EH (cell line): Measurements from ENCODE around the gene SLCO4C1.

Source experiments
- DNase-seq: peaks from one replicate; pipeline ENCODE4 v3.0.0-alpha.2; 2015; ENCODE audit warnings: low read depth

The SLCO4C1 gene

GRCh38 chr5:102270036-102270435 is 26.0 kb downstream of the SLCO4C1 start:
- no peak for DNase-seq

- no peak for DNase-seq
These were observed 33.4 kb downstream of the SLCO4C1 start for GRCh38 chr5:102262688-102263087.

DNA sequence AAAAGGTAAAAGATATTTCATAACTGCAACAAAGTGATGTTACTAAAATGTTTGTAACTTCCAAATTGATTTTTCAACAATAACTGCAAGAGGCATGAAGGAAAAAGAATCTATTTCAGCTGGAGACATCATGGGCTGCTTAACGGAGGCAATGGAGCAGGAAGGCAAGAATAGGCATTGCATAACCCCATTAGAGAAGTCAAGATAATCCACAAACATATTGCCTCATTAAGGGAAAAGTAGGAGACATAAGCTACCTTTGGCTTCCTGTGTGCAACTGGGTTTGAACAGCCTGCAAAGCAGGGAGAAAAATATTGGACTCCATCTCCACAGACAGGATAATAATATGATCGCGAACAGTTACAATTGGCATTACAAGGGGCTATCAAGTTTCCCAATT is 46.7 kb downstream of the SLCO4C1 start:
- no peak for DNase-seq

GRCh38 chr5:102243213-102243612 is 52.9 kb downstream of the SLCO4C1 start:
- no peak for DNase-seq

- DNase-seq = no peak
These were observed 54.2 kb downstream of the SLCO4C1 start for GRCh38 chr5:102241809-102242421.

- DNase-seq = no peak
These were observed 64.1 kb downstream of the SLCO4C1 start for GRCh38 chr5:102231693-102232619.

DNA sequence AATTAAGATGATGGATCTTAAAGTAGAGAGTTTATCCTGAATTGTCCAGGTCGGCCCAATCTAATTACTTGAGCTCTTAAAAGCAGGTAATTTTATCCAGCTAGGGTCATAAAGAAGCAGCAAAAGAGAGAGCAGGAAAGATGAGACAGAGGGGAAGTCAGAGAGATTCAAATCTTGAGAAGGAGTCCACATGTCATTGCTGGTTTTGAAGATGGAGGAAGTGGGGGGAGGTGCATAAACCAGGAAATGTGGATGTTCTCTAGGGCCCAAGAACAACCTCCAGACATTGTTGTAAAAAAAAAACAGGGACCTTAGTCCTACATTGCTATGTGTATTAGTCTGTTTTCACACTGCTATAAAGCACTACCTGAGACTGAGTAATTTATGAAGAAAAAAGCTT is 66.4 kb downstream of the SLCO4C1 start:
- no peak for DNase-seq

- no peak for DNase-seq
These were observed 69.8 kb downstream of the SLCO4C1 start for GRCh38 chr5:102226321-102226720.

DNA sequence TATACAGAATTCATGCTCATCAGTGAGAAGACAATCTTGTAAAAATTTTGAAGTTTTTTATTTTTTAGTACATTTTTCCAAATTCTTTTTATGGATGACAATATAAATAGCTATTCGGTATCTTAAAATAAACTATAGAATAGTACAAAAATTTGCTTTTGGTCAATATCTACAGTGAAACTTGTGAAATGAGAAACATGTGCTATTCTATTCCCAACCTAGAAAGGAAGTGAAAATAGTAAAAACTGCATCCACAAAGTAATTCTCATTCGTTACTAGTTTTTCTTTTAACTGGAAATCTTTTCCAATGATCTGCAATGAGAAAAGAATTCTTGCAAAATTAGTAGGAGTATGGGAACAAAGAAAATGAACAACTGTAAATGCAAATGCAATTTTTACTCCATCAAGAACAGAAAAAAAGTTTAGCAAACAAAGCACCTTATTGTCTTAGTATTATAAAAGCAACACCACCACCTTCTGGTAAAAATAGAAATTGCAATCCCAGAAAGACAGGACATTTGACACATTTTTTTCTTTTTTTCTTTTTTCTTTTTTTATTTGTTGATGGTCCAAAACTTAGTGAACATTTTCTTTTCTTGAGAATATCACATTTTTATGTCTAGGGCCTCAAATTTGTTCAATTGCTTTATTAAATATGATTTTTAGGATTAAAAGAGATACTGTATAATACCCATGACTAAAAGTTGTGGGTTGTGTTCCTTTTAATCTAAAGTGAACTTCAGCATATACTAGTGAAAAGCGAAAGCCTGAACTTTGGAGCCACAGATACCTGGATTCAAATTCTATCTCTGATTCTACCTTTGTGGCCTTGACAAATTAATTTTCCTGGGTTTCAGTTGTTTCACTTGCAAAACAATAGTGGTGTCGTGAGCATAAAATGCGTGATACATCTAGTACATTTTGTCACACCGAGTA is 72.3 kb downstream of the SLCO4C1 start:
- peak; percentile 36 for DNase-seq

GRCh38 chr5:102222772-102223171 is 73.3 kb downstream of the SLCO4C1 start:
- no peak for DNase-seq

- no peak for DNase-seq
These were observed 74.1 kb downstream of the SLCO4C1 start for GRCh38 chr5:102221949-102222348.

- DNase-seq = no peak
These were observed 77.9 kb downstream of the SLCO4C1 start for GRCh38 chr5:102218159-102218558.

DNA sequence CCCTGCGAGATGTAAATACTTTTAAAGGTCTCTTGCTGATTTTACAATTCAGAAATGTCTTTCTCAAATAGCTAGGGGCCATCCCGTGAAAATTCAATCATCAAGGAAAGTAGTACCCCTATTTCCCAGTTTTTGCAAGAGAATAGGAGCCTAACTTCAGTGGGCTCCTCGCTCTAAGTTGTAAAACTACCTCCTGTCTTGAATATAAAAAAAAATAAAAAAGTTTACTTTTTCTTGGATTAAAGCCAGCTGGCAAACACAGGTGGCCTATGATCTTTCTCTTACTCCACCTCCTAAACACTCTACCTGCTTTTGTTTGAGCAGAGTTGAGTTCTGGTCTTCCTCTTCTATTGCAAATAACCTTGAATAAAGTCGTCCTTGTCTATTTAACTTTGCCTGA is 79.4 kb downstream of the SLCO4C1 start:
- DNase-seq = no peak

DNA sequence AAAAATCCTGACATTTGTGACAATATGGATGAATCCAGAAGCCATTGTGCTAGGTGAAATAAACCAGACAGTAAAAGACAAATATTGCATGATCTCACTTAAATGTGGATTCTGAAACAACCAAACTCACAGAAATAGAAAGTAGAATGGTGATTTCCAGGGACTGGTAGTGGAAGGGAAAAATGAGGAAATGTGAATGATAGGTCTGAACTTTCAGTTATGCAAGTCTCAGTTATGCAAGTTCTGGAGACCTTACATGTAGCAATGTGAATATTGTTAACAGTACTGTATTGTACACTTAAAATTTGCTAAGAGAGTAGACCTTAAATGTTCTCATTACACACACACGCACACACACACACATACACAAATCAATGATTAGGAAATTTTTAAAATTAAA is 84.9 kb downstream of the SLCO4C1 start:
- DNase-seq = no peak

DNA sequence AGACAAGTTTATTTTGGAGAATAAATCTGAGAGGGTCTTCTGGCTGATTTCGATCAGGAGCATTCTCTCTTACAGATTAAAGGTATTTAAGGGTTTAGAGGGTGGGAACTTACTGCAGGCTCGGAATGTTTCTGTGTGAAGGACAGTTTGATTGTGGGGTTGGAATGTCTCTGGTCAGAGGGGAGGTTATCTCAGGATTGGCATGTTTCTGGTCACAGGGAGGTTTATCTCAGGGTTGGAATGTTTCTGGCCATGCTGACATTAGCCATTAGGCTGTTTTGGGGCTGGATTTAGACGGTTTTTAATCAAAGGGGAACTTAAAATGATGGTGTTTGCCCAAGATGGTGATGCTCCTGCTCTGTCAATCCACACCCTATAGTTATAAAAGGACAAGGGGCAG is 95.2 kb downstream of the SLCO4C1 start:
- no peak for DNase-seq

DNA sequence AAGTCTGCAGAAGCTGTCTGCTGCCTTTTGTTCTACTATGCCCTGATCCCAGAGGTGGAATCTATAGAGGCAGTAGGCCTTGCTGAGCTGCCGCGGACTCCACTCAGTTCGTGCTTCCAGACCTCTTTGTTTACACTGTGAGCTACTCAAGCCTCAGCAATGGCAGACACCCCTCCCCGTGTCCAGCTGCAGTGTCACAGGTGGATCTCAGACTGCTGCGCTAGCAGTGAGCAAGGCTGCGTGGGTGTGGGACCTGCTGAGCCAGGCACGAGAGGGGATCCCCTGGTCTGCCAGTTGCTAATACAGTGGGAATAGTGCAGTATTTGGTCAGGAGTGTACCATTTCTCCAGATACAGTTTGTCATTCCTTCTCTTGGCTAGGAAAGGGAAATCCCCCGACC is 99.6 kb downstream of the SLCO4C1 start:
- DNase-seq = no peak
